GM20431 (cell line): Measurements from ENCODE around the gene DAZAP1.

Experiments used
- in situ Hi-C: fragments of 300-500 bp; cut with MseI, MboI; formaldehyde crosslinking; loops from one replicate; pipeline ENCODE4 v1.15.0; 2020; ENCODE audit warnings: low sequenced_read_pairs; ENCODE audit not compliant: unreplicated experiment

DAZAP1 gene

DNA sequence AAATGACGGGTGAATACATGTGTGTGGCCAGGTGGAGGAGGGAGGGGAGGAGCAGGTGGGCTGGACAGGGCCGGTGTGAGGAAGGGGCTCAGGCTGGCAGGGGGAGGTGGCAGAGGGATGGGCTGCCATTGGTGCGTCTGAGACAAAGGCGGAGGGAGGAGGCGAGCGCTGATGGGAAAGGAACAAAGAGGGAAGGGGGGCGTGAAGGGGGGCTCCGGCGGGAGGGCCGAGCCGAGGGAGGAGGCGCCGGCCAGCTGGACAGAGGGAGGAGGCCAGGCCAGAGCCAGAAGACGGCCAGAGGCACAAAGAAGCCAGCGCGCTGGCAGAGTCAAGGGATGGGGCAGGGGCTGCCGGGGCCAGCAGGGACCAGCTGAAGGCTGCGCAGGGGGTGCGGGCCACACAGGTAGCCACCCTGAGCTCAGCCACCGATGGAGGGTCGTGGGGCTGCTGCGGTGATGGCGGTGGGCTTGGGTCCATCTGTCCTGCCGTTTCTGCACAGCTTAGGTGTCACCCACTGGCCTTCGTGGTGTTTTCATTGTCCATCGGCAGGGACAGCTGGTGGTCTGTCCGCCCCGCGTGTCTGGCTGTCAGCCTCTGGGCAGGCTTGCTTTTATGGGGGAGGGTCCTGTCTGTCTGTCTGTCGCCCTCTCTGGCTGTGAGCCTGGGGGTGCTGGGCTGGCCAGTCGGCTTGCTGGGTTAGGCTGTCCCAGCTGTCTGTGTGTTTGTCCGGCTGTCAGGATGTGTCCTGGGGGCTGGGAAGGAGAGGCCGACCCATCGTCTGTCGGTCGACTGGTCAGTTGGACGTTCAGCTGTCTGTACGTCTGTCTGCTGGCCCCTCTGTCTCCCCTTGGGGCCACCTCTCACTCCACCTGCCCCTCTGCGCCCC, 44.8 kb downstream of the DAZAP1 start:
- in situ Hi-C loops, result no loop called here

DNA sequence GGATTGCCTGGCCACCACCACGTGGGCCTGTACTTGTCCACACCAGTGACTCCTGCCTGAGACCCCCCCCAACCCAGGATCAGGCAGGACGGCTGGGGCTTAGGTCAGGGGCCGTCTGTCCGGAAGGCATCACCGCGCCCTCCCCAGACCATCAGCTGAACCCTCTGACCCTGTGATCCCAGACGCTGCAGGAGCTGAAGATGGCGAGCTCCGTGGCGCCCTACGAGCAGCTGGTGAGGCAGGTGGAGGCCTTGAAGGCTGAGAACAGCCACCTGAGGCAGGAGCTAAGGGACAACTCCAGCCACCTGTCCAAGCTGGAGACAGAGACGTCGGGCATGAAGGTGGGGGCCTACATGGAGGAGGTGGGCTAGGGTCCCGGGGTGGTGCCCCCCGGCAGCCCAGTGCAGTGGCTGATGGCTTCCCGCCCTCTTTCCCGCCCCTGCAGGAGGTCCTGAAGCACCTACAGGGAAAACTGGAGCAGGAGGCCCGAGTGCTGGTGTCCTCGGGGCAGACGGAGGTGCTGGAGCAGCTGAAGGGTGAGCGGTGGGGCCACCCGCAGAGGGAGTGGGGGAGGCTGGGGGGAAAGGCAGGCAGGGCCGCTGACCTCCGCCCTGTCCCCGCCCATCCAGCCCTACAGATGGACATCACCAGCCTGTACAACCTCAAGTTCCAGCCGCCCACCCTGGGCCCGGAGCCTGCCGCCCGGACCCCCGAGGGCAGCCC, 45.6 kb downstream of the DAZAP1 start:
- in situ Hi-C loops, result no loop called here

GRCh38 chr19:1453525-1454364, 46.4 kb downstream of the DAZAP1 start:
- in situ Hi-C loops, result no loop called here

- in situ Hi-C loops, result no loop called here
Observed at GRCh38 chr19:1455002-1455335, 47.6 kb downstream of the DAZAP1 start.

DNA sequence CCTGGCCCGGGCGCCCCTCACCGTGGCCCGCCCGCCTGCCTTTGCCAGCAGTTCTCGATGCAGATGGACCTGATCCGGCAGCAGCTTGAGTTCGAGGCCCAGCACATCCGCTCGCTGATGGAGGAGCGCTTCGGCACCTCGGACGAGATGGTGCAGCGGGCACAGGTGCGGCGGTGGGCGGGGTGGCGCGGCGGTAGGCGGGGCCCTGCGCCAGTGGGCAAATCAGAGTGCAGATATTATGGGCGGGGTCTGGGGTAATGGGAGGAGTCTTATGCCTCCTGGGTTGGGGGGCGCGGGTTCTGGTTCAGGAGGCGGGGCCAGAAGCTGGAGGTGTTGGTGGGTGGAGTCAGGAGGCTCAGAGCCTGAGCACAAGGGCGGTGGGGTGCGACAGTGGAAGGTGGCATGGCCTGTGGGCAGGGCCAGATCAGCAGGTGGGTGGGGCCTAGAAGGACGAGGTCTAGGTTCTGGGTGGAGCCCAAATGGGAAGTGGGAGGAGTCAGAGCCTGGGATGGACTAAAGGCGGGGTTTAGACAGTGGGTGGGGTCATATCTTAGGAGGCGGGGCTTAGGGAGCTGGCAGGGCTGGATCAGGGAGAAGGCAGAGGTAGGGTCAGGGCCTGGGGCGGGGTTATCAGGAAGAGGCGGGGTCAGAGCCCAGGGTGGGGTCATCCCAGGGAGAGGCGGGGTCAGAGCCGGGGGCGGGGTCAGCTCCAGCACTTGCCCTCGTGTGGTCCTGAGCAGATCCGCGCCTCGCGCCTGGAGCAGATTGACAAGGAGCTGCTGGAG, 48.1 kb downstream of the DAZAP1 start:
- in situ Hi-C loops, result no loop called here

DNA sequence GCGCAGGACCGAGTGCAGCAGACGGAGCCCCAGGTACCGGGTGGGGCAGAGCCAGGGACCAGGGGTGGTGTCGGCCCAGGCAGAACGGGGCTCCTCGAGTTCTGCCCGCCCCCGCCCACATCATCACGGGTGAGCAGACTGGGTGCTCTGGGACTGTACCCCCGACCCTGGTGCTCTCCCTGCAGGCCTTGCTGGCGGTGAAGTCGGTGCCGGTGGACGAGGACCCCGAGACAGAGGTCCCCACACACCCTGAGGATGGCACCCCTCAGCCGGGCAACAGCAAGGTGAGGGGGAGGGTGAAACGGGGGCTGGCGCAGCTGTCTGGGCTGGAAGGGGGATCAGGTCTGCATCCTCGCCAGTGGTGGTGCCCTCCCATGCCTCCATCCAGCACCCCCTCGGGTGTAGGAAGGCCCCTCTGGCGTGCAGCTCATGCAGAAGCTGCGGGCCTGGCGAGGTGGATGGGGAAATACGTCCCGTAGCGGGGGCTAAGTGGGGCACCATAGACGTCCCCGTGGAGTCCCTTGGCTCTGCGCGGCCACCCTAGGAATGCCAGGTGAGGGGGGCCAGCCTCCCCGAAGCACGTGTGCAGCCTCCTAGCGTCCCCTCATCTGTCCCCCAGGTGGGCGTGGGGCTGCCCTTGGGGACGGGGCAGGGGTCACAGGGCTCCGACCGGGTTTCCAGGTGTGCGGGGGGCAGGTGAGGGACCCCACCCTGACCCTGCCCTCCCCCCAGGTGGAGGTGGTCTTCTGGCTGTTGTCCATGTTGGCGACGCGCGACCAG, 48.9 kb downstream of the DAZAP1 start:
- in situ Hi-C loops, result no loop called here

GRCh38 chr19:1457031-1457739, 49.8 kb downstream of the DAZAP1 start:
- in situ Hi-C loops, result no loop called here

DNA sequence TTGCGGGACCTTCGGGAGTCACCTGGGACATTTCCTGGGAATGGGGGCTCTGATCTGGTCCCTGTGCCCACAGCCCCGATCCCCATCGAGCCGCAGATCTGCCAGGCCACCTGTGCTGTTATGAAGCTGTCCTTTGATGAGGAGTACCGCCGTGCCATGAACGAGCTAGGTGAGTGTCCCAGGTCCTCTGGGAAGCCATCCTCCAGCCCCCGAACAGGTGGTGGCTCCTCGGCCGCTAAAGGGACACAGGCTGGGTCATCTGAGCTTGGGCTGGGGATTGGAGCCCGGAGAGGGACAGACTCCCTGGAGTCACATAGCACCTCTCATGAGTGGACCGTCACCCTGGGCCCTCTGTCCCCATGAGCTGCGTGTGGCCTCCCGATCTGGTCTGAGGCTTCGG, 50.5 kb downstream of the DAZAP1 start:
- in situ Hi-C loops, result no loop called here

- in situ Hi-C loops, result no loop called here
Observed at GRCh38 chr19:1459479-1459878, 52.1 kb downstream of the DAZAP1 start.

DNA sequence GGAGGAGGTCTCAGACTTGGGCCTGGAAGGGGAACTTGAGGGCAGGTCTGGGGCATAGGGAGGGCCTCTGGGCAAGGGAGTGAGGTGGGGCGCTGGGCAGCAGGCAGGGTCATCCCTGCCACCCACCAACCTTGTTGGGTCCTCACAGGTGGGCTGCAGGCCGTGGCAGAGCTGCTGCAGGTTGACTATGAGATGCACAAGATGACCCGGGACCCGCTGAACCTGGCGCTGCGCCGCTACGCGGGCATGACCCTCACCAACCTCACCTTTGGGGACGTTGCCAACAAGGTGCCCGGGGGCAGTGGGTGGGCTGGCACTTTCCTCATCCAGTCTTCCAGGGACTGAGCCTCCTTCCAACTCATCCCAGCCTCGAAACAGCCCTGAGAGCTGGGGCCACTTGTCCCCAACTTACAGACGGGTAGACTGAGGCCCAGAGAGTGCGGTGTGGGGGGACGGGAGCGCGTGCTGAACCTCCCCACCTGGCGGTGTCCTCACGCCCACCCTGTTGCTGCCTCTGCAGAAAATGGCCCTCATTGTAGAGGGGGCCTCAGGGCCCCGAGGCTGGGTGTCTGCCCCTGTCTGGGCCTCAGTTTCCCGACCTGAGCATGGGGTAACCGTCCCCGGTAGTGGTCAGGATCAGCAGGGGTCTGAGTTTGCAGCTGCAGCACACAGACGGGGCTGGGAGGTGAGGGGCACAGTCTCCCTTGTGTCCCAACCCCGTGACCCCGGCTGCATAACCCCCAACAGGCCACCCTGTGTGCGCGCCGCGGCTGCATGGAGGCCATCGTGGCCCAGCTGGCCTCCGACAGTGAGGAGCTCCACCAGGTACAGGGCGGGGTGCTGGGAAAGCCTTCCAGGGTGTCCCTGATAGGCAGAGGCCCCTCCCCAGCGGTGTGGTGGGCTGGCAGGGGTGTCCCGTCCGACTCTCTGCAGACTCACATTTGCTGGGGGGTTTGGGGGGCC, 52.9 kb downstream of the DAZAP1 start:
- in situ Hi-C loops, result no loop called here

- in situ Hi-C loops, result no loop called here
Observed at GRCh38 chr19:1461862-1462261, 54.5 kb downstream of the DAZAP1 start.

DNA sequence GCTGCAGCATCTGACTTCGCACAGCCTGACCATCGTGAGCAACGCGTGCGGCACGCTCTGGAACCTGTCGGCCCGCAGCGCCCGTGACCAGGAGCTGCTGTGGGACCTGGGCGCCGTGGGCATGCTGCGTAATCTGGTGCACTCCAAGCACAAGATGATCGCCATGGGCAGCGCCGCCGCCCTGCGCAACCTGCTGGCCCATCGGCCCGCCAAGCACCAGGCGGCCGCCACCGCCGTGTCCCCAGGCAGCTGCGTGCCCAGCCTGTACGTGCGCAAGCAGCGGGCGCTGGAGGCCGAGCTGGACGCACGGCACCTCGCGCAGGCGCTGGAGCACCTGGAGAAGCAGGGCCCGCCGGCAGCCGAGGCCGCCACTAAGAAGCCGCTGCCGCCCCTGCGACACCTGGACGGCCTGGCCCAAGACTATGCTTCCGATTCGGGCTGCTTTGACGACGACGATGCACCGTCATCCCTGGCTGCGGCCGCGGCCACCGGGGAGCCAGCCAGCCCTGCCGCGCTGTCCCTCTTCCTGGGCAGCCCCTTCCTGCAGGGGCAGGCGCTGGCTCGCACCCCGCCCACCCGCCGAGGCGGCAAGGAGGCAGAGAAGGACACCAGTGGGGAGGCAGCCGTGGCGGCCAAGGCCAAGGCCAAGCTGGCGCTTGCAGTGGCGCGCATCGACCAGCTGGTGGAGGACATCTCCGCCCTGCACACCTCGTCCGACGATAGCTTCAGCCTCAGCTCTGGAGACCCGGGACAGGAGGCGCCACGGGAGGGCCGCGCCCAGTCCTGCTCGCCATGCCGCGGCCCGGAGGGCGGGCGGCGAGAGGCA, 58.0 kb downstream of the DAZAP1 start:
- in situ Hi-C loops, result no loop called here

- in situ Hi-C loops, result no loop called here
Observed at GRCh38 chr19:1466018-1466460, 58.7 kb downstream of the DAZAP1 start.

GRCh38 chr19:1466461-1467214, 59.3 kb downstream of the DAZAP1 start:
- in situ Hi-C loops, result no loop called here

DNA sequence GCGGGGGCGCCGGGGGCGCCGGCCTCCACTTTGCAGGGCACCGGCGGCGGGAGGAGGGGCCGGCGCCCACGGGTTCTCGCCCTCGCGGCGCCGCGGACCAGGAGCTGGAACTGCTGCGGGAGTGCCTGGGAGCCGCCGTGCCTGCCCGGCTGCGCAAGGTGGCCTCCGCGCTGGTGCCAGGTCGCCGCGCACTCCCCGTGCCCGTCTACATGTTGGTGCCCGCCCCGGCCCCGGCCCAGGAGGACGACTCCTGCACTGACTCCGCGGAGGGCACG, 59.8 kb downstream of the DAZAP1 start:
- in situ Hi-C loops, result no loop called here
